CD14-positive monocyte (primary cell): Measurements from ENCODE around the gene JMJD7. TPM values are rescaled to one million over a fixed set of nuclear protein-coding genes. Genes with fewer than 3 reads are reported as not detected.

ENCODE experiments used
- DNase-seq, 3 donors: peaks; one replicate each; pipeline ENCODE4 v3.0.0-alpha.2; 2011 to 2022
- H2AFZ ChIP-seq: 2 replicates; pipeline ENCODE4 v1.6.0; 2012; ENCODE audit warnings: mild to moderate bottlenecking, low read depth, low read length, inconsistent platforms; ENCODE audit not compliant: insufficient read depth, poor library complexity, severe bottlenecking
- H3K27ac ChIP-seq, 2 donors: 1 replicate in 1 of 2; 2 replicates in 1 of 2; pipeline ENCODE4 v1.5.1; 2012 to 2013; ENCODE audit warnings: low read length in 2 of 2, control low read depth in 1 of 2, inconsistent platforms in 1 of 2, low read depth in 1 of 2, mild to moderate bottlenecking in 1 of 2
- H3K27me3 ChIP-seq, 2 donors: one replicate each; pipeline versions ENCODE4 v1.6.0 to v1.6.1; 2011 to 2013; ENCODE audit warnings: low read length in 2 of 2; ENCODE audit not compliant: control insufficient read depth in 2 of 2, insufficient read depth in 2 of 2
- H3K36me3 ChIP-seq, 2 donors: replicated peaks in 1 of 2; 1 replicate in 1 of 2; 2 replicates in 1 of 2; pipeline versions ENCODE4 v1.5.1 to v1.6.1; 2012 to 2013; ENCODE audit warnings: low read length in 2 of 2, control low read depth in 1 of 2, inconsistent platforms in 1 of 2, mild to moderate bottlenecking in 1 of 2; ENCODE audit not compliant: insufficient read depth in 2 of 2, control insufficient read depth in 1 of 2
- H3K4me1 ChIP-seq, 2 donors: 1 replicate in 1 of 2; 2 replicates in 1 of 2; pipeline versions ENCODE4 v1.5.1 to v1.6.1; 2012 to 2013; ENCODE audit warnings: low read length in 2 of 2, control low read depth in 1 of 2, inconsistent platforms in 1 of 2, mild to moderate bottlenecking in 1 of 2, moderate library complexity in 1 of 2; ENCODE audit not compliant: insufficient read depth in 2 of 2, control insufficient read depth in 1 of 2
- H3K4me2 ChIP-seq: replicated peaks from 2 replicates; pipeline ENCODE3; 2012; ENCODE audit warnings: low read length, moderate library complexity, mild to moderate bottlenecking; ENCODE audit not compliant: poor library complexity, severe bottlenecking; ENCODE audit errors: extremely low read depth
- H3K4me3 ChIP-seq, 3 experiments: fragments of 200-600 bp in 1 of 3; sonication (generic) in 1 of 3; replicated peaks in 1 of 3; 1 replicate in 2 of 3; 2 replicates in 1 of 3; pipeline ENCODE4 v1.5.1; 2011 to 2013; ENCODE audit warnings: low read length in 3 of 3, mild to moderate bottlenecking in 3 of 3, control low read depth in 2 of 3, low read depth in 2 of 3, inconsistent platforms in 1 of 3, moderate library complexity in 1 of 3
- H3K79me2 ChIP-seq: 2 replicates; pipeline ENCODE4 v1.6.0; 2012; ENCODE audit warnings: mild to moderate bottlenecking, control low read depth, inconsistent platforms, low read length, moderate library complexity; ENCODE audit not compliant: insufficient read depth
- H3K9ac ChIP-seq: 2 replicates; pipeline ENCODE4 v1.6.0; 2017; ENCODE audit warnings: low read length, mild to moderate bottlenecking; ENCODE audit not compliant: insufficient read depth, poor library complexity, severe bottlenecking
- H3K9me3 ChIP-seq, 2 donors: replicated peaks in 1 of 2; 1 replicate in 1 of 2; 2 replicates in 1 of 2; pipeline versions ENCODE4 v1.5.1 to v1.6.1; 2012 to 2013; ENCODE audit warnings: low read length in 2 of 2, control low read depth in 1 of 2; ENCODE audit not compliant: control insufficient read depth in 1 of 2, insufficient read depth in 1 of 2
- H4K20me1 ChIP-seq: 2 replicates; pipeline ENCODE4 v1.6.0; 2012; ENCODE audit warnings: mild to moderate bottlenecking, low read length, control low read depth, moderate library complexity; ENCODE audit not compliant: insufficient read depth
- H3K27ac Mint-ChIP-seq, 7 donors: one replicate each; pipeline ENCODE4 v1.8.0; 2020; ENCODE audit warnings: mild to moderate bottlenecking in 7 of 7, mixed read lengths in 7 of 7, moderate library complexity in 6 of 7, inconsistent platforms in 2 of 7
- H3K27me3 Mint-ChIP-seq, 3 donors: one replicate each; pipeline ENCODE4 v1.8.0; 2021 to 2022; ENCODE audit warnings: low read depth in 3 of 3, mild to moderate bottlenecking in 3 of 3, mixed read lengths in 3 of 3, moderate library complexity in 3 of 3, inconsistent platforms in 1 of 3
- H3K36me3 Mint-ChIP-seq, 2 donors: one replicate each; pipeline ENCODE4 v1.8.0; 2020; ENCODE audit warnings: mixed read lengths in 2 of 2, inconsistent platforms in 1 of 2, mild to moderate bottlenecking in 1 of 2
- H3K4me1 Mint-ChIP-seq: one replicate; pipeline ENCODE4 v1.8.0; 2020; ENCODE audit warnings: mild to moderate bottlenecking, mixed read lengths
- H3K4me3 Mint-ChIP-seq, 2 donors: one replicate each; pipeline ENCODE4 v1.8.0; 2020; ENCODE audit warnings: mild to moderate bottlenecking in 2 of 2, mixed read lengths in 2 of 2, moderate library complexity in 1 of 2
- H3K9me3 Mint-ChIP-seq, 7 donors: one replicate each; pipeline ENCODE4 v1.8.0; 2020 to 2022; ENCODE audit warnings: mixed read lengths in 7 of 7, mild to moderate bottlenecking in 6 of 7, moderate library complexity in 6 of 7, inconsistent platforms in 2 of 7
- WGBS: methylation state at CpG from one replicate; pipeline ENCODE4 v1.1.5; 2013; ENCODE audit warnings: missing lambda C conversion rate; ENCODE audit not compliant: insufficient coverage; 5-methylcytosine and 5-hydroxymethylcytosine counted together
- intact Hi-C, 2 donors: fragments of 100-400 bp; cut with micrococcal nuclease; formaldehyde crosslinking; loops; one replicate each; pipeline versions ENCODE4 v1.15.0 to v1.15.1; 2023
- polyA plus RNA-seq, 3 donors: library from polyadenylated mRNA; depleted of rRNA in 1 of 3; unstranded in 2 of 3; stranded (reverse) in 1 of 3; fragments of 300-500 nt in 2 of 3; fragments of >200 nt in 1 of 3; fragmentation: Illumina TruSeq in 2 of 3; gene quantifications; 1 replicate in 2 of 3; 2 replicates in 1 of 3; pipeline ENCODE4 v1.2.3, GENCODE V29; 2012 to 2021
- TF ChIP-seq, protein P1 (sequence below): fragments of 200-600 bp; IDR thresholded peaks from one replicate; pipeline ENCODE4 v1.8.0; 2022; ENCODE audit warnings: antibody characterized with exemption, mild to moderate bottlenecking

Gene JMJD7
- polyA plus RNA-seq, 3 donors, result 11.3 to 18.8 (median 15.2) TPM

DNA sequence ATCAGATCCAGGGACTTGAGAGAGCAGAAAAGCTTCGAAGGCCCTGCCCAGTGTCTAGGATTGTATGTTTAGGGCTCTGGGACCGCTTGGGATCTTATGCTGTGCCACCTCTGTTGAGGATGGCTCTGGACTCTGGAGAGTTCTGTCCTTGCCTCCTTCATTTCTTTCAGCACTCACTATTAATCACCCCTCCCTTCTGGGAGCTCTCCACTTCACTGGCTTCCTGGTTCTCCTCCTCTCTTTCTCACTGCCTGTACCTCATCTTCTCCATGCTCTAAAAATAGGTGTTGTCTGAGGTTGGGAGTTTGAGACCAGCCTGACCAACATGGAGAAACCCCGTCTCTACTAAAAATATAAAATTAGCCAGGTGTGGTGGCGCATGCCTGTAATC lies 36.4 kb upstream of the JMJD7 start:
- DNase-seq, result no peak
- no peaks in the 10 kb centered on the region for H3K27me3 Mint-ChIP-seq
- Histone ChIP-seq H2AFZ (no peak overlapping the region), H3K36me3 (no peaks in the 10 kb centered on the region), H3K27me3 (no peaks in the 10 kb centered on the region), H3K4me1 (no peaks in the 10 kb centered on the region), H3K9ac (no peak overlapping the region), H3K9me3 (no peaks in the 10 kb centered on the region), H3K4me2 (no peak overlapping the region), H3K27ac (no peak overlapping the region), H3K4me3 (no peak overlapping the region), H4K20me1 (peaks cover 5% of the 10 kb centered on the region), H3K79me2 (no peaks in the 10 kb centered on the region)
- peaks cover 0 to 8% of the 10 kb centered on the region in 2 donors for H3K36me3 Mint-ChIP-seq
- intact Hi-C loops, result no loop called here
- no peaks in the 10 kb centered on the region for H3K9me3 Mint-ChIP-seq
- WGBS, result no CpG with 5 or more reads among the region's 4 CpGs
- no peak overlapping the region for H3K4me3 Mint-ChIP-seq
- peak overlapping the region in 2 of 7 donors; percentile 30 to 43 for H3K27ac Mint-ChIP-seq
- TF ChIP-seq, protein P1, sequence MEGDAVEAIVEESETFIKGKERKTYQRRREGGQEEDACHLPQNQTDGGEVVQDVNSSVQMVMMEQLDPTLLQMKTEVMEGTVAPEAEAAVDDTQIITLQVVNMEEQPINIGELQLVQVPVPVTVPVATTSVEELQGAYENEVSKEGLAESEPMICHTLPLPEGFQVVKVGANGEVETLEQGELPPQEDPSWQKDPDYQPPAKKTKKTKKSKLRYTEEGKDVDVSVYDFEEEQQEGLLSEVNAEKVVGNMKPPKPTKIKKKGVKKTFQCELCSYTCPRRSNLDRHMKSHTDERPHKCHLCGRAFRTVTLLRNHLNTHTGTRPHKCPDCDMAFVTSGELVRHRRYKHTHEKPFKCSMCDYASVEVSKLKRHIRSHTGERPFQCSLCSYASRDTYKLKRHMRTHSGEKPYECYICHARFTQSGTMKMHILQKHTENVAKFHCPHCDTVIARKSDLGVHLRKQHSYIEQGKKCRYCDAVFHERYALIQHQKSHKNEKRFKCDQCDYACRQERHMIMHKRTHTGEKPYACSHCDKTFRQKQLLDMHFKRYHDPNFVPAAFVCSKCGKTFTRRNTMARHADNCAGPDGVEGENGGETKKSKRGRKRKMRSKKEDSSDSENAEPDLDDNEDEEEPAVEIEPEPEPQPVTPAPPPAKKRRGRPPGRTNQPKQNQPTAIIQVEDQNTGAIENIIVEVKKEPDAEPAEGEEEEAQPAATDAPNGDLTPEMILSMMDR, result no peak
- H3K4me1 Mint-ChIP-seq, result peaks cover 19% of the 10 kb centered on the region

DNA sequence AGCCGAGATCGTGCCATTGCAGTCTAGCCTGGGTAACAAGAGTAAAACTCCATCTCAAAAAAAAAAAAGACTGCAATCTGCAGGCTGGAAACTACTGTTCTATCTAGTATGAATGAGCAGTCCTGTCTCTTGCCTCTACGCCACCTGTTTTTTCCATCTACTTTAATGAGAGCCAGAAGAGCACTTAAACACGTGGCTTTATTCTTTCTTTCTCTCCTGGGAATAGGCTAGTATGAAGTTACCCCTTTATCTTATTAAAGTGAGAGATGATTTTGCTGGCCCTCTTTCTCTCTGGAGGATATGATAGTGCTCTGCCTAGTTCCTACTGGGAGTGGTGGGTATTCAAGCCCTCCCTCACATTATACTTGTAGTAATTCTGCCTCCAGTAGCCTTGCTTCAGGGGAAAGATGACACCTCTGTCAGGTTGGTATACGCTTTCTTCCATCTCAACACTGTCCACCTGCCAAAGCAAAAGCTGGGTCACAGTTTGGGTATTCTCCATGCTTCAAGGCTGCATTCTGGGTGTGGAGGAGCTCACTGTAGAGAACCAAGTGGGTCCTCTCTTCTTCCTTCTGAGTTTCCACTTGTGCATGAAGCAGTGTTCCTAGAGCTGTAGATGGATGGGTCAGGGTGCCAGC lies 35.8 kb upstream of the JMJD7 start:
- Mint-ChIP-seq H3K9me3 (no peaks in the 10 kb centered on the region), H3K36me3 (peaks cover 0 to 8% of the 10 kb centered on the region in 2 donors), H3K4me1 (peaks cover 19% of the 10 kb centered on the region), H3K27ac (no peak overlapping the region), H3K4me3 (no peak overlapping the region), H3K27me3 (no peaks in the 10 kb centered on the region)
- H3K4me2 ChIP-seq, result no peak overlapping the region
- no peak overlapping the region for H3K4me3 ChIP-seq
- no peak overlapping the region for H2AFZ ChIP-seq
- no peaks in the 10 kb centered on the region for H3K36me3 ChIP-seq
- no peaks in the 10 kb centered on the region for H3K4me1 ChIP-seq
- WGBS, result no CpG with 5 or more reads among the region's 5 CpGs
- H3K27me3 ChIP-seq, result no peaks in the 10 kb centered on the region
- no peak overlapping the region for H3K9ac ChIP-seq
- no peak for DNase-seq
- no peak overlapping the region for H3K27ac ChIP-seq
- TF ChIP-seq, protein P1, result no peak
- peaks cover 5% of the 10 kb centered on the region for H4K20me1 ChIP-seq
- intact Hi-C loops, result no loop called here
- H3K79me2 ChIP-seq, result no peaks in the 10 kb centered on the region
- no peaks in the 10 kb centered on the region for H3K9me3 ChIP-seq
